H9 (cell line): ENCODE data around the gene EFNB1. TPM values are rescaled to one million over a fixed set of nuclear protein-coding genes. Genes with fewer than 3 reads are reported as not detected.
A peak's percentile ranks its signal among the peaks of the same experiment; 100 is the strongest.

Experiments
- DNase-seq: peaks from one replicate; pipeline ENCODE4 v3.0.0-alpha.2; 2017
- H2AFZ ChIP-seq: one replicate; pipeline ENCODE4 v1.6.1; 2013; ENCODE audit warnings: mild to moderate bottlenecking, low read length, control low read depth, moderate library complexity
- H2AK5ac ChIP-seq: 2 replicates; pipeline ENCODE4 v1.6.1; 2013; ENCODE audit warnings: low read length, control low read depth, mixed read lengths; ENCODE audit not compliant: insufficient read length
- H2BK120ac ChIP-seq: one replicate; pipeline ENCODE4 v1.6.1; 2013; ENCODE audit warnings: low read depth, mild to moderate bottlenecking, low read length, control low read depth, inconsistent platforms; ENCODE audit not compliant: poor library complexity, severe bottlenecking
- H2BK12ac ChIP-seq: 2 replicates; pipeline ENCODE4 v1.6.1; 2013; ENCODE audit warnings: low read length, control low read depth, mixed read lengths, low read depth; ENCODE audit not compliant: insufficient read length
- H2BK15ac ChIP-seq: 2 replicates; pipeline ENCODE4 v1.6.1; 2013; ENCODE audit warnings: low read depth, low read length, control low read depth
- H2BK20ac ChIP-seq: one replicate; pipeline ENCODE4 v1.6.1; 2013; ENCODE audit warnings: low read depth, mild to moderate bottlenecking, low read length, control low read depth, inconsistent platforms; ENCODE audit not compliant: poor library complexity, severe bottlenecking
- H2BK5ac ChIP-seq: 2 replicates; pipeline ENCODE4 v1.6.1; 2013; ENCODE audit warnings: low read length, control low read depth, mixed read lengths; ENCODE audit not compliant: insufficient read length
- H3K14ac ChIP-seq: 2 replicates; pipeline ENCODE4 v1.6.1; 2013; ENCODE audit warnings: low read length, control low read depth; ENCODE audit not compliant: insufficient read depth
- H3K18ac ChIP-seq: 2 replicates; pipeline ENCODE4 v1.6.1; 2013; ENCODE audit warnings: low read depth, mild to moderate bottlenecking, mixed read lengths, low read length, control low read depth; ENCODE audit not compliant: insufficient read length
- H3K23ac ChIP-seq: 2 replicates; pipeline ENCODE4 v1.6.1; 2013; ENCODE audit warnings: low read length, control low read depth, mixed read lengths, low read depth; ENCODE audit not compliant: insufficient read length
- H3K23me2 ChIP-seq: 2 replicates; pipeline ENCODE4 v1.6.1; 2013; ENCODE audit warnings: low read depth, mild to moderate bottlenecking, mixed read lengths, low read length, control low read depth; ENCODE audit not compliant: insufficient read length, poor library complexity, severe bottlenecking
- H3K27ac ChIP-seq: 2 replicates; pipeline ENCODE4 v1.5.1; 2013; ENCODE audit warnings: low read length, control low read depth, mixed read lengths, low read depth; ENCODE audit not compliant: insufficient read length
- H3K27me3 ChIP-seq: 2 replicates; pipeline ENCODE4 v1.6.1; 2013; ENCODE audit warnings: low read length, control low read depth, inconsistent platforms; ENCODE audit not compliant: insufficient read depth
- H3K4ac ChIP-seq: 2 replicates; pipeline ENCODE4 v1.6.1; 2013; ENCODE audit warnings: low read depth, mild to moderate bottlenecking, control low read depth, inconsistent platforms, low read length, moderate library complexity
- H3K4me1 ChIP-seq: 2 replicates; pipeline ENCODE4 v1.6.1; 2013; ENCODE audit warnings: low read length, control low read depth, inconsistent platforms; ENCODE audit not compliant: insufficient read depth
- H3K4me2 ChIP-seq: 2 replicates; pipeline ENCODE4 v1.6.1; 2013; ENCODE audit warnings: low read length, control low read depth, mixed read lengths; ENCODE audit not compliant: insufficient read length, insufficient read depth
- H3K56ac ChIP-seq: 2 replicates; pipeline ENCODE4 v1.6.1; 2013; ENCODE audit warnings: low read depth, mild to moderate bottlenecking, mixed read lengths, low read length, control low read depth; ENCODE audit not compliant: insufficient read length
- H3K79me1 ChIP-seq: 2 replicates; pipeline ENCODE4 v1.6.1; 2013; ENCODE audit warnings: low read depth, mild to moderate bottlenecking, moderate library complexity, low read length, control low read depth, inconsistent platforms; ENCODE audit not compliant: insufficient read depth, poor library complexity, severe bottlenecking
- H3K79me2 ChIP-seq: 2 replicates; pipeline ENCODE4 v1.6.1; 2013; ENCODE audit warnings: low read length, control low read depth, inconsistent platforms; ENCODE audit not compliant: insufficient read depth
- H3K9ac ChIP-seq: 2 replicates; pipeline ENCODE4 v1.6.1; 2013; ENCODE audit warnings: low read length, control low read depth, mixed read lengths; ENCODE audit not compliant: insufficient read length; ENCODE audit errors: extremely low read depth
- H3K9me3 ChIP-seq: one replicate; pipeline ENCODE4 v1.6.1; 2013; ENCODE audit warnings: low read depth, low read length, inconsistent platforms; ENCODE audit not compliant: control insufficient read depth
- H3T11ph ChIP-seq: one replicate; pipeline ENCODE4 v1.6.1; 2013; ENCODE audit warnings: mild to moderate bottlenecking, low read length, control low read depth, inconsistent platforms
- H4K20me1 ChIP-seq: one replicate; pipeline ENCODE4 v1.6.1; 2013; ENCODE audit not compliant: control insufficient read depth, insufficient read length, insufficient read depth
- H4K5ac ChIP-seq: 2 replicates; pipeline ENCODE4 v1.6.1; 2013; ENCODE audit warnings: low read depth, mild to moderate bottlenecking, mixed read lengths, low read length, control low read depth; ENCODE audit not compliant: insufficient read length
- H4K8ac ChIP-seq: replicated peaks from 2 replicates; pipeline ENCODE4 v1.6.1; 2013; ENCODE audit warnings: low read length, control low read depth, mixed read lengths, low read depth; ENCODE audit not compliant: insufficient read length
- H4K91ac ChIP-seq: 2 replicates; pipeline ENCODE4 v1.6.1; 2013; ENCODE audit warnings: low read depth, mild to moderate bottlenecking, moderate library complexity, mixed read lengths, low read length, control low read depth; ENCODE audit not compliant: insufficient read length
- H3K27ac Mint-ChIP-seq, 3 experiments: 2 replicates in 2 of 3; 3 replicates in 1 of 3; pipeline ENCODE4 v1.8.0; 2020 to 2021; ENCODE audit warnings: mixed read lengths in 3 of 3, mild to moderate bottlenecking in 1 of 3, moderate library complexity in 1 of 3
- H3K27me3 Mint-ChIP-seq: 2 replicates; pipeline ENCODE4 v1.8.0; 2021; ENCODE audit warnings: low read depth, mild to moderate bottlenecking, moderate library complexity, mixed read lengths
- H3K36me3 Mint-ChIP-seq, 3 experiments: 2 replicates in 2 of 3; 3 replicates in 1 of 3; pipeline ENCODE4 v1.8.0; 2020 to 2021; ENCODE audit warnings: low read depth in 3 of 3, mixed read lengths in 3 of 3; ENCODE audit not compliant: insufficient read depth in 1 of 3
- H3K4me1 Mint-ChIP-seq, 2 experiments: 2 replicates each; pipeline ENCODE4 v1.8.0; 2020; ENCODE audit warnings: mixed read lengths in 2 of 2
- H3K4me3 Mint-ChIP-seq, 2 experiments: 2 replicates in 1 of 2; 3 replicates in 1 of 2; pipeline ENCODE4 v1.8.0; 2020 to 2021; ENCODE audit warnings: mild to moderate bottlenecking in 2 of 2, mixed read lengths in 2 of 2, moderate library complexity in 1 of 2
- H3K9me3 Mint-ChIP-seq, 2 experiments: 2 replicates in 1 of 2; 3 replicates in 1 of 2; pipeline ENCODE4 v1.8.0; 2020; ENCODE audit warnings: mild to moderate bottlenecking in 2 of 2, mixed read lengths in 2 of 2, moderate library complexity in 1 of 2
- WGBS: extraction: QIAGEN DNeasy Blood & Tissue Kit; methylation state at CpG from one replicate; pipeline ENCODE4 v1.1.7; 2013; ENCODE audit warnings: missing lambda C conversion rate, low lambda C conversion rate, mixed read lengths; ENCODE audit not compliant: insufficient read length; ENCODE audit errors: extremely low coverage; 5-methylcytosine and 5-hydroxymethylcytosine counted together
- total RNA-seq: library from RNA; stranded (reverse); gene quantifications from 2 replicates; pipeline ENCODE4 v1.2.1, GENCODE V29; 2021
- TF ChIP-seq, protein P1 (sequence below): fragments of 200-600 bp; sonication (generic); conservative IDR thresholded peaks from 3 replicates; pipeline ENCODE4 v1.8.0; 2021; ENCODE audit warnings: antibody characterized with exemption, mild to moderate bottlenecking

Gene EFNB1
- total RNA-seq, 1 experiment from 2014 or later: 3.1 TPM

DNA sequence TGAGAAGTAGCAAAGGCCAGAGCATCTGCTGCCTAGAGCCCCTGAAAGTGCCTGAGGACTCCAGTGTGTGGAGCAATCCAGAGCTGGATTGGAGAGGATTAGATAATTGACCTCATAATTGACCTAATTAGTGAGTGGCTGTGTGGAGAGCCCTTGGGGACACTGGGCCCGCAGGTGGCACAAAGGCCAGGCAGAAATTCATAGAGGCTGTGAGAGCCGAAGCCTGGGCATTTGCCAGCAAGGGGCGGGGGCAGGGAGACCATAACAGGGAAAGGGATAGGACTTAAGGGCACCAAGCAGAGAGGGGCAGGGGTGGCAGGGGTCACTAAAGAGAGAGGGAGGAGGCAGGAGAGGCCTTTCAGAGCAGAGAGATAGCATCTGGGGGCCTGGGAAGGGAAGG is 45.3 kb downstream of the EFNB1 start:
- Histone ChIP-seq H2BK120ac (no peak overlapping the region), H4K20me1 (no peaks in the 10 kb centered on the region), H2BK5ac (no peak overlapping the region), H3K23ac (no peak overlapping the region), H3K4me2 (no peak overlapping the region), H3T11ph (no peak overlapping the region), H3K4ac (no peak overlapping the region), H2BK12ac (no peak overlapping the region), H4K5ac (no peak overlapping the region), H3K18ac (no peak overlapping the region), H3K4me1 (0 out of 2 replicates have a peak, but pooled peaks cover 2% of the 10 kb centered on the region), H2BK15ac (no peak overlapping the region), H3K14ac (no peak overlapping the region), H3K27ac (no peak overlapping the region), H3K79me1 (no peaks in the 10 kb centered on the region), H2AFZ (no peak overlapping the region), H2AK5ac (no peak overlapping the region), H3K56ac (no peak overlapping the region), H3K9me3 (no peaks in the 10 kb centered on the region), H3K9ac (no peak overlapping the region), H3K79me2 (no peaks in the 10 kb centered on the region), H4K8ac (no peak overlapping the region), H2BK20ac (no peak overlapping the region), H3K23me2 (no peaks in the 10 kb centered on the region), H3K27me3 (no peaks in the 10 kb centered on the region), H4K91ac (no peak overlapping the region)
- TF ChIP-seq, protein P1, sequence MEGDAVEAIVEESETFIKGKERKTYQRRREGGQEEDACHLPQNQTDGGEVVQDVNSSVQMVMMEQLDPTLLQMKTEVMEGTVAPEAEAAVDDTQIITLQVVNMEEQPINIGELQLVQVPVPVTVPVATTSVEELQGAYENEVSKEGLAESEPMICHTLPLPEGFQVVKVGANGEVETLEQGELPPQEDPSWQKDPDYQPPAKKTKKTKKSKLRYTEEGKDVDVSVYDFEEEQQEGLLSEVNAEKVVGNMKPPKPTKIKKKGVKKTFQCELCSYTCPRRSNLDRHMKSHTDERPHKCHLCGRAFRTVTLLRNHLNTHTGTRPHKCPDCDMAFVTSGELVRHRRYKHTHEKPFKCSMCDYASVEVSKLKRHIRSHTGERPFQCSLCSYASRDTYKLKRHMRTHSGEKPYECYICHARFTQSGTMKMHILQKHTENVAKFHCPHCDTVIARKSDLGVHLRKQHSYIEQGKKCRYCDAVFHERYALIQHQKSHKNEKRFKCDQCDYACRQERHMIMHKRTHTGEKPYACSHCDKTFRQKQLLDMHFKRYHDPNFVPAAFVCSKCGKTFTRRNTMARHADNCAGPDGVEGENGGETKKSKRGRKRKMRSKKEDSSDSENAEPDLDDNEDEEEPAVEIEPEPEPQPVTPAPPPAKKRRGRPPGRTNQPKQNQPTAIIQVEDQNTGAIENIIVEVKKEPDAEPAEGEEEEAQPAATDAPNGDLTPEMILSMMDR: no peak
- Mint-ChIP-seq H3K27me3 (peaks cover 16% of the 10 kb centered on the region), H3K9me3 (peaks cover 82 to 84% of the 10 kb centered on the region in 2 experiments), H3K4me3 (no peak overlapping the region), H3K36me3 (no peaks in the 10 kb centered on the region), H3K4me1 (peaks cover 6 to 18% of the 10 kb centered on the region in 2 experiments; a peak in 3 of 4 replicates), H3K27ac (peak overlapping the region in 1 of 3 experiments; percentile 86; a peak in 1 of 7 replicates)
- no CpG with 5 or more reads among the region's 3 CpGs for WGBS
- DNase-seq: no peak
